HepG2 (cell line): ENCODE data around the gene NDRG3. TPM values are rescaled to one million over a fixed set of nuclear protein-coding genes. Genes with fewer than 3 reads are reported as not detected.

Experiments
- GTF3A ChIP-seq: sonication (generic); formaldehyde crosslinking; conservative IDR thresholded peaks from 2 replicates; pipeline ENCODE4 v1.4.0; 2020; ENCODE audit warnings: mild to moderate bottlenecking, missing genetic modification reagents
- HMG20A ChIP-seq: IDR thresholded peaks from 2 replicates; pipeline ENCODE4 v1.6.1; 2016; ENCODE audit warnings: borderline replicate concordance
- JARID2 ChIP-seq: sonication (generic); formaldehyde crosslinking; IDR thresholded peaks from 2 replicates; pipeline ENCODE4 v1.8.1; 2023; ENCODE audit warnings: missing genetic modification reagents, inconsistent platforms; ENCODE audit not compliant: insufficient replicate concordance
- RFXAP ChIP-seq: sonication (generic); formaldehyde crosslinking; IDR thresholded peaks from 2 replicates; pipeline ENCODE4 v1.4.0; 2020; ENCODE audit warnings: missing genetic modification reagents, borderline replicate concordance
- ZBTB7B ChIP-seq: sonication (generic); formaldehyde crosslinking; IDR thresholded peaks from 2 replicates; pipeline ENCODE4 v1.4.0; 2020; ENCODE audit warnings: missing genetic modification reagents
- ZNF263 ChIP-seq: sonication (generic); formaldehyde crosslinking; IDR thresholded peaks from 2 replicates; pipeline ENCODE4 v1.4.0; 2020; ENCODE audit warnings: missing genetic modification reagents
- ZNF33B ChIP-seq: sonication (generic); formaldehyde crosslinking; IDR thresholded peaks from 2 replicates; pipeline ENCODE4 v1.5.1; 2020; ENCODE audit warnings: mild to moderate bottlenecking, missing genetic modification reagents
- ZNF441 ChIP-seq: sonication (generic); formaldehyde crosslinking; IDR thresholded peaks from 2 replicates; pipeline ENCODE4 v1.7.0; 2021; ENCODE audit warnings: missing genetic modification reagents, borderline replicate concordance
- ZNF674 ChIP-seq: sonication (generic); formaldehyde crosslinking; IDR thresholded peaks from 2 replicates; pipeline ENCODE4 v1.5.0; 2020; ENCODE audit warnings: low read depth, mild to moderate bottlenecking, missing genetic modification reagents
- ZNF720 ChIP-seq: sonication (generic); formaldehyde crosslinking; IDR thresholded peaks from 2 replicates; pipeline ENCODE4 v1.4.0; 2020; ENCODE audit warnings: missing genetic modification reagents
- ZNF749 ChIP-seq: sonication (generic); formaldehyde crosslinking; IDR thresholded peaks from 2 replicates; pipeline ENCODE4 v1.8.0; 2022; ENCODE audit warnings: mild to moderate bottlenecking, missing genetic modification reagents, moderate library complexity, borderline replicate concordance
- ZNF775 ChIP-seq: sonication (generic); formaldehyde crosslinking; IDR thresholded peaks from 2 replicates; pipeline ENCODE4 v1.4.0; 2020; ENCODE audit warnings: missing genetic modification reagents, mild to moderate bottlenecking, moderate library complexity, borderline replicate concordance
- ZNF781 ChIP-seq: sonication (generic); formaldehyde crosslinking; IDR thresholded peaks from 2 replicates; pipeline ENCODE4 v1.5.1; 2020; ENCODE audit warnings: borderline replicate concordance, mild to moderate bottlenecking, missing genetic modification reagents; ENCODE audit errors: not compliant biosample characterization
- polyA plus RNA-seq, 8 experiments: library from polyadenylated mRNA; depleted of rRNA in 3 of 8; stranded (reverse) in 7 of 8; unstranded in 1 of 8; fragments of >200 nt; fragmentation: Illumina TruSeq in 4 of 8; extraction: Trizol in 4 of 8; gene quantifications; 2 replicates each; pipeline versions ENCODE4 v1.2.1 to v1.2.3, GENCODE V29; 2011 to 2016; ENCODE audit warnings: low read depth in 4 of 8, missing spikeins in 1 of 8, mixed read lengths in 1 of 8; ENCODE audit not compliant: insufficient read depth in 1 of 8
- total RNA-seq, 5 experiments: library from RNA; depleted of rRNA; stranded (reverse); fragments of >200 nt; fragmentation: Illumina TruSeq; extraction: Trizol; gene quantifications; 2 replicates each; pipeline ENCODE4 v1.2.3, GENCODE V29; 2016; ENCODE audit warnings: low read depth in 1 of 5
- TF ChIP-seq, protein P1 (sequence below): sonication (generic); formaldehyde crosslinking; IDR thresholded peaks from 2 replicates; pipeline ENCODE4 v1.5.0; 2020; ENCODE audit warnings: mild to moderate bottlenecking, missing genetic modification reagents, borderline replicate concordance
- TF ChIP-seq, protein P2 (sequence below): fragments of 450-650 bp; IDR thresholded peaks from 2 replicates; pipeline ENCODE4 v1.6.1; 2017; ENCODE audit warnings: mild to moderate bottlenecking
- TF ChIP-seq, protein P3 (sequence below): IDR thresholded peaks from 2 replicates; pipeline ENCODE4 v1.6.1; 2018; ENCODE audit warnings: missing genetic modification reagents, mild to moderate bottlenecking, missing compliant biosample characterization
- TF ChIP-seq, protein P4 (sequence below): sonication (generic); formaldehyde crosslinking; IDR thresholded peaks from 2 replicates; pipeline ENCODE4 v1.4.0; 2020; ENCODE audit warnings: missing genetic modification reagents

Gene NDRG3
- total and polyA plus RNA-seq, 2 of the 13 experiments (the other 11 are each of a cell fraction or from before 2014, with no cell fraction given), result 36.0 to 40.5 TPM

DNA sequence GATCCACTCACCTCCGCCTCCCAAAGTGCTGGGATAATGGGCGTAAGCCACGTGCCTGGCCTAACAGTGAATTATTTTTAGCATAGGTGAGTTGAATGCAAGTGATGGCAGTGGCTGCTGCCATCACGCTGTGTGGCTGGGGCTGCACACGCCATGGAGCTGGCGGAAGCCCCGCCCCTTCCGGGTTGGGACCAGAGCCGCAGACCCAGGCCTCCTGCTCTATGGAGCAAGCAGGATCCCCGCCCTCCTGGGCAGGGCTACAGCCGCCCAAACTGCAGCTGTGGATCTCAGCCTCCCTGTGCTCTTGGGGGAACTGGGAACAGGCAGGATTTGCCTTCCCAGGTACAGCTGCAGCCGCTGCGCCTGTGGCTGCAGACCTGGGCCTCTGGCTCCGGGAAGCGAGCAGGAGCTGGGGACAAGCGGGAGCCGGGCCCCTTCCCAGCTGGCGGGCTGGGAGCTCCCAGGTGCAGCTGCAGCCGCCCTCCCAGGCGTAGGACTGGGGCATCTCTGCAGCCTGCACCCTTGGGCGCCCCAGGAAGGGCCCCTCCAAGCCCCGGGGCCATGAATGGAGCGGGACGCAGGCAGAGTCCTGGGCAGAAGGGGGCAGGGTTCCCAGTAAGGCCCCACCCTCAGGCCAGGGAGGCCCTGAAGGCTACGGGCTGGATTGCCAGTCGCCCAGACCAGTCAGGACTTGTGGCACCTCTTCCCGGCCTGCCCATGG, 69.0 kb downstream of the NDRG3 start (continued):
- no peak for TF ChIP-seq RFXAP (CRISPR knock-in tag)
- TF ChIP-seq ZNF775 (CRISPR knock-in tag), result no peak
- no peak for TF ChIP-seq ZNF749 (CRISPR knock-in tag)
- no peak for TF ChIP-seq HMG20A
- no peak for TF ChIP-seq ZNF441 (CRISPR knock-in tag)
- TF ChIP-seq, protein P1, sequence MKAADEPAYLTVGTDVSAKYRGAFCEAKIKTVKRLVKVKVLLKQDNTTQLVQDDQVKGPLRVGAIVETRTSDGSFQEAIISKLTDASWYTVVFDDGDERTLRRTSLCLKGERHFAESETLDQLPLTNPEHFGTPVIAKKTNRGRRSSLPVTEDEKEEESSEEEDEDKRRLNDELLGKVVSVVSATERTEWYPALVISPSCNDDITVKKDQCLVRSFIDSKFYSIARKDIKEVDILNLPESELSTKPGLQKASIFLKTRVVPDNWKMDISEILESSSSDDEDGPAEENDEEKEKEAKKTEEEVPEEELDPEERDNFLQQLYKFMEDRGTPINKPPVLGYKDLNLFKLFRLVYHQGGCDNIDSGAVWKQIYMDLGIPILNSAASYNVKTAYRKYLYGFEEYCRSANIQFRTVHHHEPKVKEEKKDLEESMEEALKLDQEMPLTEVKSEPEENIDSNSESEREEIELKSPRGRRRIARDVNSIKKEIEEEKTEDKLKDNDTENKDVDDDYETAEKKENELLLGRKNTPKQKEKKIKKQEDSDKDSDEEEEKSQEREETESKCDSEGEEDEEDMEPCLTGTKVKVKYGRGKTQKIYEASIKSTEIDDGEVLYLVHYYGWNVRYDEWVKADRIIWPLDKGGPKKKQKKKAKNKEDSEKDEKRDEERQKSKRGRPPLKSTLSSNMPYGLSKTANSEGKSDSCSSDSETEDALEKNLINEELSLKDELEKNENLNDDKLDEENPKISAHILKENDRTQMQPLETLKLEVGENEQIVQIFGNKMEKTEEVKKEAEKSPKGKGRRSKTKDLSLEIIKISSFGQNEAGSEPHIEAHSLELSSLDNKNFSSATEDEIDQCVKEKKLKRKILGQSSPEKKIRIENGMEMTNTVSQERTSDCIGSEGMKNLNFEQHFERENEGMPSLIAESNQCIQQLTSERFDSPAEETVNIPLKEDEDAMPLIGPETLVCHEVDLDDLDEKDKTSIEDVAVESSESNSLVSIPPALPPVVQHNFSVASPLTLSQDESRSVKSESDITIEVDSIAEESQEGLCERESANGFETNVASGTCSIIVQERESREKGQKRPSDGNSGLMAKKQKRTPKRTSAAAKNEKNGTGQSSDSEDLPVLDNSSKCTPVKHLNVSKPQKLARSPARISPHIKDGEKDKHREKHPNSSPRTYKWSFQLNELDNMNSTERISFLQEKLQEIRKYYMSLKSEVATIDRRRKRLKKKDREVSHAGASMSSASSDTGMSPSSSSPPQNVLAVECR, result 0 out of 2 replicates have a peak, but pooled peaks have one; percentile 26
- no peak for TF ChIP-seq GTF3A (CRISPR knock-in tag)
- TF ChIP-seq ZNF263 (CRISPR knock-in tag), result no peak
- no peak for TF ChIP-seq ZNF720
- no peak for TF ChIP-seq ZBTB7B (CRISPR knock-in tag)
- TF ChIP-seq ZNF781 (CRISPR knock-in tag), result peak; percentile 18
- TF ChIP-seq, protein P2, sequence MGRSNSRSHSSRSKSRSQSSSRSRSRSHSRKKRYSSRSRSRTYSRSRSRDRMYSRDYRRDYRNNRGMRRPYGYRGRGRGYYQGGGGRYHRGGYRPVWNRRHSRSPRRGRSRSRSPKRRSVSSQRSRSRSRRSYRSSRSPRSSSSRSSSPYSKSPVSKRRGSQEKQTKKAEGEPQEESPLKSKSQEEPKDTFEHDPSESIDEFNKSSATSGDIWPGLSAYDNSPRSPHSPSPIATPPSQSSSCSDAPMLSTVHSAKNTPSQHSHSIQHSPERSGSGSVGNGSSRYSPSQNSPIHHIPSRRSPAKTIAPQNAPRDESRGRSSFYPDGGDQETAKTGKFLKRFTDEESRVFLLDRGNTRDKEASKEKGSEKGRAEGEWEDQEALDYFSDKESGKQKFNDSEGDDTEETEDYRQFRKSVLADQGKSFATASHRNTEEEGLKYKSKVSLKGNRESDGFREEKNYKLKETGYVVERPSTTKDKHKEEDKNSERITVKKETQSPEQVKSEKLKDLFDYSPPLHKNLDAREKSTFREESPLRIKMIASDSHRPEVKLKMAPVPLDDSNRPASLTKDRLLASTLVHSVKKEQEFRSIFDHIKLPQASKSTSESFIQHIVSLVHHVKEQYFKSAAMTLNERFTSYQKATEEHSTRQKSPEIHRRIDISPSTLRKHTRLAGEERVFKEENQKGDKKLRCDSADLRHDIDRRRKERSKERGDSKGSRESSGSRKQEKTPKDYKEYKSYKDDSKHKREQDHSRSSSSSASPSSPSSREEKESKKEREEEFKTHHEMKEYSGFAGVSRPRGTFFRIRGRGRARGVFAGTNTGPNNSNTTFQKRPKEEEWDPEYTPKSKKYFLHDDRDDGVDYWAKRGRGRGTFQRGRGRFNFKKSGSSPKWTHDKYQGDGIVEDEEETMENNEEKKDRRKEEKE, result no peak
- TF ChIP-seq ZNF674 (CRISPR knock-in tag), result no peak
- TF ChIP-seq, protein P3, sequence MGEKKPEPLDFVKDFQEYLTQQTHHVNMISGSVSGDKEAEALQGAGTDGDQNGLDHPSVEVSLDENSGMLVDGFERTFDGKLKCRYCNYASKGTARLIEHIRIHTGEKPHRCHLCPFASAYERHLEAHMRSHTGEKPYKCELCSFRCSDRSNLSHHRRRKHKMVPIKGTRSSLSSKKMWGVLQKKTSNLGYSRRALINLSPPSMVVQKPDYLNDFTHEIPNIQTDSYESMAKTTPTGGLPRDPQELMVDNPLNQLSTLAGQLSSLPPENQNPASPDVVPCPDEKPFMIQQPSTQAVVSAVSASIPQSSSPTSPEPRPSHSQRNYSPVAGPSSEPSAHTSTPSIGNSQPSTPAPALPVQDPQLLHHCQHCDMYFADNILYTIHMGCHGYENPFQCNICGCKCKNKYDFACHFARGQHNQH (CRISPR knock-in tag), result no peak; the same call in 1 of the 2 replicates
- TF ChIP-seq, protein P4, sequence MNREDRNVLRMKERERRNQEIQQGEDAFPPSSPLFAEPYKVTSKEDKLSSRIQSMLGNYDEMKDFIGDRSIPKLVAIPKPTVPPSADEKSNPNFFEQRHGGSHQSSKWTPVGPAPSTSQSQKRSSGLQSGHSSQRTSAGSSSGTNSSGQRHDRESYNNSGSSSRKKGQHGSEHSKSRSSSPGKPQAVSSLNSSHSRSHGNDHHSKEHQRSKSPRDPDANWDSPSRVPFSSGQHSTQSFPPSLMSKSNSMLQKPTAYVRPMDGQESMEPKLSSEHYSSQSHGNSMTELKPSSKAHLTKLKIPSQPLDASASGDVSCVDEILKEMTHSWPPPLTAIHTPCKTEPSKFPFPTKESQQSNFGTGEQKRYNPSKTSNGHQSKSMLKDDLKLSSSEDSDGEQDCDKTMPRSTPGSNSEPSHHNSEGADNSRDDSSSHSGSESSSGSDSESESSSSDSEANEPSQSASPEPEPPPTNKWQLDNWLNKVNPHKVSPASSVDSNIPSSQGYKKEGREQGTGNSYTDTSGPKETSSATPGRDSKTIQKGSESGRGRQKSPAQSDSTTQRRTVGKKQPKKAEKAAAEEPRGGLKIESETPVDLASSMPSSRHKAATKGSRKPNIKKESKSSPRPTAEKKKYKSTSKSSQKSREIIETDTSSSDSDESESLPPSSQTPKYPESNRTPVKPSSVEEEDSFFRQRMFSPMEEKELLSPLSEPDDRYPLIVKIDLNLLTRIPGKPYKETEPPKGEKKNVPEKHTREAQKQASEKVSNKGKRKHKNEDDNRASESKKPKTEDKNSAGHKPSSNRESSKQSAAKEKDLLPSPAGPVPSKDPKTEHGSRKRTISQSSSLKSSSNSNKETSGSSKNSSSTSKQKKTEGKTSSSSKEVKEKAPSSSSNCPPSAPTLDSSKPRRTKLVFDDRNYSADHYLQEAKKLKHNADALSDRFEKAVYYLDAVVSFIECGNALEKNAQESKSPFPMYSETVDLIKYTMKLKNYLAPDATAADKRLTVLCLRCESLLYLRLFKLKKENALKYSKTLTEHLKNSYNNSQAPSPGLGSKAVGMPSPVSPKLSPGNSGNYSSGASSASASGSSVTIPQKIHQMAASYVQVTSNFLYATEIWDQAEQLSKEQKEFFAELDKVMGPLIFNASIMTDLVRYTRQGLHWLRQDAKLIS (CRISPR knock-in tag), result no peak
- TF ChIP-seq ZNF33B, result no peak
- peak; percentile 56 for TF ChIP-seq JARID2
